Activated T-cell treated with anti-CD3 and anti-CD28 coated beads, Interleukin-2, amount 50 U/mL, for 24 hours (primary cell): ENCODE results near the gene ITCH.
"Not testable (repeated sequence)": the region's sequence is repeated elsewhere in the genome, so short reads cannot be mapped to it uniquely, and the experiment has no call there.

Experiments
- DNase-seq: peaks from one replicate; pipeline ENCODE4 v3.0.0-alpha.2; 2020
- H3K27ac Mint-ChIP-seq: 2 replicates; pipeline ENCODE4 v1.8.0; 2020; ENCODE audit warnings: mild to moderate bottlenecking, mixed read lengths
- H3K27me3 Mint-ChIP-seq: 2 replicates; pipeline ENCODE4 v1.8.0; 2020; ENCODE audit warnings: mixed read lengths
- H3K36me3 Mint-ChIP-seq: 2 replicates; pipeline ENCODE4 v1.8.0; 2020; ENCODE audit warnings: low read depth, mixed read lengths
- H3K4me1 Mint-ChIP-seq: 2 replicates; pipeline ENCODE4 v1.8.0; 2020; ENCODE audit warnings: low read depth, mixed read lengths
- H3K4me3 Mint-ChIP-seq: 2 replicates; pipeline ENCODE4 v1.8.0; 2020; ENCODE audit warnings: mild to moderate bottlenecking, moderate library complexity, mixed read lengths
- H3K9me3 Mint-ChIP-seq: 2 replicates; pipeline ENCODE4 v1.8.0; 2020; ENCODE audit warnings: mixed read lengths

ITCH gene

DNA sequence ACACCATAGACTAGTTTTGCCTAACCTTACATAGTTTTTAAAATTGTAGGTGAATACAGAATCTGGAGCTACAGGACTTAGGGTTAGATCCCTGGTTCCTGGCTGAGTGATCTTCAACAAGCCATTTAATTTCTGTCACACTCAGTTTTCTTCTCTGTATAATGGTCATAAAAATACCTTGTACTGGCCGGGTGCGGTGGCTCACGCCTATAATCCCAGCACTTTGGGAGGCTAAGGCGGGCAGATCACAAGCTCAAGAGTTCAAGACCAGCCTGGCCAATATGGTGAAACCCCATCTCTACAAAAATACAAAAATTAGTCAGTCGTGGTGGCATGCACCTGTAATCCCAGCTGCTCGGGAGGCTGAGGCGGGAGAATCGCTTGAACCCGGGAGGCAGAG, 3.3 kb upstream of the ITCH start:
- not testable (repeated sequence) for H3K27me3 Mint-ChIP-seq, H3K27ac Mint-ChIP-seq, H3K9me3 Mint-ChIP-seq, H3K4me3 Mint-ChIP-seq, DNase-seq
- Mint-ChIP-seq H3K4me1 (peaks cover 14% of the 10 kb centered on the region), H3K36me3 (peaks cover 10% of the 10 kb centered on the region)

DNA sequence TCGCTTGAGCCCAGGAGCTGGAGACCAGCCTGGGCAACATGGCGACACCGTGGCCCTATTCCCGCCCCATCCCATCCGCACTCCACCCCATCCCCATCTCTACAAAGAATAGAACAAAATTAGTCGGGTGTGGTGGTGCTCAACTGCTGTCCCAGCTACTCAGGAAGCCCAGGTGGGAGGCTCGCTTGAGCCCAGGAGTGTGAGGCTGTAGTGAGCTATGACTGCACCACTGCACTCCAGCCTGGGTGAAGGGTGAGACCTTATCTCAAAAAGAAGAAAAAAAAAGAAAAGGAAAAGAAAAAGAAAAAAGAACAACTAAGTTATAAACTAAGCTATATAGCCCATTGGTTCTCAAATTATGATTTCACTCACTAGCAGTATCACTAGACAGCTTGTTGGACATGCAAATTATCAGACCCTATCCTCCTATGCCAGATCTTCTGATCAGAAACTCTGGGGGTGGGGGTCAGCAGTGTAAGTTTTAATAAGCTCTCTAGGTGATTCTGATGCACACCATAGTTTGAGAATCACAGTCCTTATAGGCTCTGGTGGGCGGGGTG, 491 bp upstream of the ITCH start:
- Mint-ChIP-seq H3K36me3 (peaks cover 26% of the 10 kb centered on the region), H3K4me1 (peaks cover 38% of the 10 kb centered on the region), H3K9me3 (no peaks in the 10 kb centered on the region), H3K27ac (peak overlapping the region; percentile 98), H3K27me3 (no peaks in the 10 kb centered on the region), H3K4me3 (peak overlapping the region; percentile 96)
- DNase-seq: no peak

DNA sequence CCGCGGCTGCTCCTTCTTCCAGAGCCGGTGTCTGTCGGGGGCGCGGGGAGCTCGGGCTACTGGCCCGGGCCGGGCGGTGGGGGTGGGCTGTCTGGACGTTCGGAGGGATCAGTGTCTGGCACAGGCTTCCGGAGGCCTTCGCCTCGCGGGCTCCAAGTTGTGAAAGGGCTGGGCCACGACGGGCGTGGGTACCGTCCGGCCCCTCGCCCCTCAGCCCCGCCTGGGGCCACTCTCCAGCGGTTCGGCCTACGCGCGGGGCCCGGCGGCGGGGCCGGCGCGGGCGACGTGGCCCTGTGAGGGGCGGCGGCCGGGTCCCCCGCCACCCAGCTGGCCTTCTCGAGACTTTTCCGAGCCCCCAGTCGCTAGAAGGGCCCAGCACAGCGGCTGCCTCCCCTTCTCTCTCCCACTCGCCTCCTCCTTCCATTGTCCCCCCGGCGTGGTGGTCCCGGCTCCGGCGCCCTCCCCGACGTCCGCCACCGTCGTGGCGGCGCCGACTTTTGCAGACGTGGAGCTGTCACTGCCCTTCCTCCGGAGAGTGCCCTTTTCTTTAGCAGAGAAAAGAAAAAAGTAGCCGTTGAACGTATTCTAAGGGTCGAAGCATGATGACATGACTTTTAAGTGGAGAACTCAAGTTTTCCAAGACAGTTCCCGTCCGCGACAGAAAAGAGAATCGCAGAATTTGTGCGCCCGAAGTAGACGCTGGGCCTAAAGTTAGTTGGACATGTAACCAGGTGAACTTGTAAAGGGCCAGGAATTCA, 571 bp downstream of the ITCH start:
- Mint-ChIP-seq H3K4me1 (peaks cover 47% of the 10 kb centered on the region), H3K27ac (peak overlapping the region; percentile 98), H3K36me3 (peaks cover 35% of the 10 kb centered on the region), H3K9me3 (no peaks in the 10 kb centered on the region), H3K27me3 (no peaks in the 10 kb centered on the region), H3K4me3 (peak overlapping the region; percentile 96)
- no peak for DNase-seq

DNA sequence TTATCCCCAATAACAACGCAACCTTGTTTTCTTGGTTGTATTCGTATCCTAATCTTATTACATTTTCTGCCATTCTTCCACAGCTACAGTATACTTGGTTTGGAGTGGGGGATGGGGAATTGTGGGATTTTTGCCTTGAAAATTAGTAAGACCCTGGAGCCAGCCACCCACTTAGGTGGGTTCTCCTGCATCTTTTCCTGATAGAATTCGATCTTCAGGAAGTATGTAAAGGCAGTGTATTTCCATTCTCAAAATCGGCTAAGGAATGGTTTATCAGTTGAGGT, 1.1 kb downstream of the ITCH start:
- no peak for DNase-seq
- Mint-ChIP-seq H3K9me3 (no peaks in the 10 kb centered on the region), H3K4me3 (peak overlapping the region; percentile 96), H3K36me3 (peaks cover 40% of the 10 kb centered on the region), H3K4me1 (peaks cover 52% of the 10 kb centered on the region), H3K27me3 (no peaks in the 10 kb centered on the region), H3K27ac (peak overlapping the region; percentile 92)

DNA sequence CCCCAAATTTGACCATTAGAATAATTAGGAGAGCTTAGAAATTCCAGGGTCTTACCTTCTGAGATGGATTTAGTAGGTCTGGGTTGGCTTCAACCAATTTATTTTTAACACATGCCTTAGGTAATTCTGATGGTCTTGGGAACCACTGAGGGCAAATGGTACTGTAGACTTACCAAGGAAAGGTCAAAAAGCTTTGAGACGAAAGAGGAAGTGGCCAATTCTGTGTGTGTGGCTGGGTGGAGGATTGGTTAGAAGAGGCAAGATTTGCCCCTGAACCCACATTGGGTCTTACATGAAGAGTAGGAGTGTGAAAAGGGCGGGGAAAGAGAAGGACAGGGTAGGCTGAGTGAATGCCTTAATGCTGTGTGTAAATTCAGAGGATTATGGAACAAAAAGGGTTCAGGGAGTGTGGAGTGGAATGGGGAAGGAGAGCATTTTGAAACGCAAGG, 2.7 kb downstream of the ITCH start:
- no peaks in the 10 kb centered on the region for H3K27me3 Mint-ChIP-seq
- DNase-seq: no peak
- peak overlapping the region; percentile 10 for H3K4me3 Mint-ChIP-seq
- H3K27ac Mint-ChIP-seq: peak overlapping the region; percentile 39
- peaks cover 59% of the 10 kb centered on the region for H3K4me1 Mint-ChIP-seq
- peaks cover 56% of the 10 kb centered on the region for H3K36me3 Mint-ChIP-seq
- no peaks in the 10 kb centered on the region for H3K9me3 Mint-ChIP-seq

DNA sequence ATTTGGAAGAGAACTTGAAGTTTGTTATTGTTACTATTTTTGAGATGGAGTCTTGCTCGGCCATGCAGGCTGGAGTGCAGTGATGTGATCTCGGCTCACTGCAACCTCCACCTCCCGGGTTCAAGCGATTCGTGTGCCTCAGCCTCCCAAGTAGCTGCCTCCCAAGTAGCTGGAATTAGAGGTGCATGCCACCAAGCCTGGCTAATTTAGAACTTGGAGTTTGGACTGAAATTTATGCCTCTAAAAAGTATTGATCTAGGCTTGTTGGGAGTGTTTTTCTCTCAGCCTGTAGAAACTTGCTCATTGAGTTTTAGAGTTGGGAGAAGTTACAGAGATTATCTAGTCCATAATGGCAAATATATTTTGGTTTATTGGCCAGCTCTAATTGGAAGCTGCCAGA, 4.1 kb downstream of the ITCH start:
- no peak for DNase-seq
- Mint-ChIP-seq H3K27me3 (no peaks in the 10 kb centered on the region), H3K9me3 (no peaks in the 10 kb centered on the region), H3K4me1 (peaks cover 60% of the 10 kb centered on the region), H3K4me3 (peak overlapping the region; percentile 9), H3K27ac (no peak overlapping the region), H3K36me3 (peaks cover 63% of the 10 kb centered on the region)

DNA sequence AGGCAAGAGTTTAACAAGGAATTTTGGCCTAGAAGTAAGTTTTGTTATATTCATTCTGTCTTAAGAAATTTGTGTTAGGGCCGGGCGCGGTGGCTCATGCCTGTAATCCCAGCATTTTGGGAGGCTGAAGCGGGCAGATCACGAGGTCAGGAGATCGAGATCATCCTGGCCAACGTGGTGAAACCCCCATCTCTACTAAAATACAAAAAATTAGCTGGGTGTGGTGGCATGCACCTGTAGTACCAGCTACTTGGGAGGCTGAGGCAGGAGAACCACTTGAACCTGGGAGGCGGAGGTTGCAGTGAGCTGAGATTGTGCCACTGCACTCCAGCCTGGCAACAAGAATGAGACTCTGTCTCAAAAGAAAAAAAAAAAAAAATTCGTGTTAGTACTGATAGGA, 4.8 kb downstream of the ITCH start:
- H3K27ac Mint-ChIP-seq: peak overlapping the region; percentile 37
- H3K27me3 Mint-ChIP-seq, H3K4me3 Mint-ChIP-seq, DNase-seq, H3K9me3 Mint-ChIP-seq: not testable (repeated sequence)
- H3K36me3 Mint-ChIP-seq: peaks cover 69% of the 10 kb centered on the region
- H3K4me1 Mint-ChIP-seq: peaks cover 56% of the 10 kb centered on the region

DNA sequence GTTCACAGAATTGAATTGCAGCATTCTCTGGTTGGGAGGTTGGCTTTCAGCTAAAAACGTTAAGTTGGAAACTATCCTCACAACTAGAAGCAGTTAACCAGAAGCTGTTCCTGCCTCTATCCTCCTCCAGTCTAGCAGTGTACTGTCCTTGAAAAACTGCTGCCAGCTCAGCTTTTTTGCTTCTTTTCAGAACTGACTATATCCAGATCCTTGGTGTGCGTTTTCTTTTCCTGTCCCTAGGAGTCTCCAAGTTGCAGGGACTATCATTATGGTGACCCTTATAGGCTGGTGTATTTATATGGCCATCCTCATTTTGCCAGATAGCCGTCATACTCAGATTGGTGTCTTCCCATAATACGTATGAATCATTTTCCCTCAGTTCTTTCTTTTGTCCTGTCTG, 5.5 kb downstream of the ITCH start:
- Mint-ChIP-seq H3K9me3 (no peaks in the 10 kb centered on the region), H3K4me3 (no peak overlapping the region), H3K36me3 (peaks cover 73% of the 10 kb centered on the region), H3K4me1 (peaks cover 53% of the 10 kb centered on the region), H3K27ac (peak overlapping the region; percentile 28), H3K27me3 (no peaks in the 10 kb centered on the region)
- no peak for DNase-seq

DNA sequence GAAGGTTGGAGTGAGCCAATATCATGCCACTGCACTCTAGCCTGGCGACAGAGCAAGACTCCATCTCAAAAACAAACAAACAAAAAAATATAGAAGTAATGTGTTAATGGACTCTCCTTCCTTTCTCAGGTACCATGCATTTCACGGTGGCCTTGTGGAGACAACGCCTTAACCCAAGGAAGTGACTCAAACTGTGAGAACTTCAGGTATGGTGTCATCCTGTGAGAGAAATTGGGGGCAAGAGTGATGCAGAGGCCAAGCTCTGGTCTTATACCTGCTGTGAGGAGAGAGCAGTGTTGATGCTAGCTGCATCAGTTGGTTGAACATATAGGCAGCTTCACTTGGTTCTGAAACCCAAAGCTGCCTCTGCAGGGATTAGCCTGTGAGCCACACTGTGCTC, 6.2 kb downstream of the ITCH start:
- Mint-ChIP-seq H3K4me3 (no peak overlapping the region), H3K36me3 (peaks cover 73% of the 10 kb centered on the region)

DNA sequence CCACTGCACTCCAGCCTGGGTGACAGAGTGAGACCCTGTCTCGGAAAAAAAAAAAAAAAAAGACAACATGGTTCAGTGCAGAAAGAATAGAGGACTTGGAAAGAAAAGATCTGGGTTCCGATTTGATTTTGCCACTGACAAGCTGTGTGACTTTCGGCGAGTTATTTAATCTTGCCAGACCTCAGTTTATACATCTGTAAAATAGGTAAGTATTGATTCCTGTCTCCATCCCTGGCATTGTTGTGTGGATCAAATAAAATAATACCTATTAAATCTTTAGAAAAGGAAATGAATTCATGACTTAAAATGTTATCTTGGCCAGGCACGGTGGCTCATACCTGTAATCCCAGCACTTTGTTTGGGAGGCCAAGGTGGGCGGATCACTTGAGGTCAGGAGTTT, 7.0 kb downstream of the ITCH start:
- DNase-seq: no peak
- Mint-ChIP-seq H3K27me3 (no peaks in the 10 kb centered on the region), H3K27ac (no peak overlapping the region), H3K4me1 (peaks cover 48% of the 10 kb centered on the region), H3K36me3 (peaks cover 75% of the 10 kb centered on the region), H3K4me3 (no peak overlapping the region), H3K9me3 (no peaks in the 10 kb centered on the region)

More for the DNA sequence above, 6.2 kb downstream of the ITCH start:
- no peaks in the 10 kb centered on the region for H3K9me3 Mint-ChIP-seq
- DNase-seq: no peak
- peaks cover 48% of the 10 kb centered on the region for H3K4me1 Mint-ChIP-seq
- no peaks in the 10 kb centered on the region for H3K27me3 Mint-ChIP-seq
- H3K27ac Mint-ChIP-seq: peak overlapping the region; percentile 47

DNA sequence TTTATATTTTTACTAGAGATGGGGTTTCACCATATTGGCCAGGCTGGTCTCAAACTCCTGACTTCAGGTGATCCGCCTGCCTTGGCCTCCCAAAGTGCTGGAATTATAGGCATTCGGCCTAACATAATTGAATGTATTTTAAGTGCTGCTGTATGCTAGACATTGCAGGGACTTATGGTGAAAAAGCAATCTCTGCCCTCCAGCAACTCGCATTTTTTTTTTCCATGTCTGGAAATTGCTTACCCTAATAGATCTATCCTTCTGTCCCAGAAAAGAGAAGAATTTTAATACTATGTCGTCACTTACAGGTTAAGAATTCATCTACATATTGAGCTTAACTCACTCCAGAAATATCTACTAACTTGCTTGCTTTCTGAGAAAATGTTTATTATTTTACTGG, 10.4 kb downstream of the ITCH start:
- Mint-ChIP-seq H3K27ac (no peak overlapping the region), H3K9me3 (no peaks in the 10 kb centered on the region), H3K36me3 (peaks cover 77% of the 10 kb centered on the region), H3K4me1 (peaks cover 41% of the 10 kb centered on the region), H3K4me3 (no peak overlapping the region), H3K27me3 (no peaks in the 10 kb centered on the region)
- no peak for DNase-seq

DNA sequence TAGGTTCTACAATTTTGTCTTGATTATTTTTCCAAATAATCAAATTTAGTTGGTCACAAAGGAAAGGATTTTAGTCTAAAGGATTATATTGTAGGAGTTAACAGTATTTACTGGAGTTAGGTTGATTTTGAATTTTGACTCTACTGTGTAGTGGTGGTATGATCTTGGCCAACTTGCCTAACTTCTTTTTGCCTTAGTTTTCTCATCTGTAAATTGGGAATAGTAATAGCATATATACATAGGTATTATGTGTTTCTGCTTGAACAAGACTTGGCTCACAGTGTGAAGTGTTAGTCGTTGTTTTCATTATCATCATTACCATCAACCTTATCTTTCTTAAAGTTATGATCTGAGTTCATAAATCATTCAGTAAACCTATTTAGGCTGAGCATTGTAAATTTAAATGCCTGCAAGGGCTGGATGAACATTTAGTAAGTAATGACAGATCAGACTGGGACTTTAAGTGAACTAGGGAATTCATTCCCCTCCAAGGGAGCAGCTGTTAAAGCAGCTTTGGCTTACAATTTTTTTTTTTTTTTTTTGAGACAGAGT, 11.2 kb downstream of the ITCH start:
- H3K27ac Mint-ChIP-seq: no peak overlapping the region
- H3K4me3 Mint-ChIP-seq: no peak overlapping the region

DNA sequence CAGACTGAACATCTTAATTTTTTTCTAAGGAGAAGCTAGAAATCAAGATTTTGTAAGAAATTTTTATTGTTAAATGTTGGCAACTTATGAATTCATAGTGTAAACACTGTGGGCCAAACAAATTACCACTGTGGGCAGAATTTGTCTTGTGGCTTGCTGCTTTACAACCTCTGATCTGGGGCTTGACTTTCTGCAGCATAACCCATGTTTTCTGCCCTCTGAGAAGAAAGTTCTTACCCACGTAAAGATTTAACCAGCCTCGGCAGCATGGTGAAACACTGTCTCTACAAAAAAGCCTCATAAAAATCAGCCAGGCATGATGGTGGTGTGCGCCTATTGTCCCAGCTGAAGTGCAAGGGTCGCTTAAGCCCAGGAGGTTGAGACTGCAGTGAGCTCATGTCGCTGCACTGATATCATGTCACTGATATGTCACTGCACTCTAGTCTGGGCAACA, 12.9 kb downstream of the ITCH start:
- Mint-ChIP-seq H3K4me1 (peaks cover 33% of the 10 kb centered on the region), H3K36me3 (peaks cover 70% of the 10 kb centered on the region), H3K27ac (no peak overlapping the region)

More for the DNA sequence above, 11.2 kb downstream of the ITCH start:
- peaks cover 37% of the 10 kb centered on the region for H3K4me1 Mint-ChIP-seq
- H3K27me3 Mint-ChIP-seq: no peaks in the 10 kb centered on the region
- H3K36me3 Mint-ChIP-seq: peaks cover 74% of the 10 kb centered on the region
- no peak for DNase-seq
- no peaks in the 10 kb centered on the region for H3K9me3 Mint-ChIP-seq

DNA sequence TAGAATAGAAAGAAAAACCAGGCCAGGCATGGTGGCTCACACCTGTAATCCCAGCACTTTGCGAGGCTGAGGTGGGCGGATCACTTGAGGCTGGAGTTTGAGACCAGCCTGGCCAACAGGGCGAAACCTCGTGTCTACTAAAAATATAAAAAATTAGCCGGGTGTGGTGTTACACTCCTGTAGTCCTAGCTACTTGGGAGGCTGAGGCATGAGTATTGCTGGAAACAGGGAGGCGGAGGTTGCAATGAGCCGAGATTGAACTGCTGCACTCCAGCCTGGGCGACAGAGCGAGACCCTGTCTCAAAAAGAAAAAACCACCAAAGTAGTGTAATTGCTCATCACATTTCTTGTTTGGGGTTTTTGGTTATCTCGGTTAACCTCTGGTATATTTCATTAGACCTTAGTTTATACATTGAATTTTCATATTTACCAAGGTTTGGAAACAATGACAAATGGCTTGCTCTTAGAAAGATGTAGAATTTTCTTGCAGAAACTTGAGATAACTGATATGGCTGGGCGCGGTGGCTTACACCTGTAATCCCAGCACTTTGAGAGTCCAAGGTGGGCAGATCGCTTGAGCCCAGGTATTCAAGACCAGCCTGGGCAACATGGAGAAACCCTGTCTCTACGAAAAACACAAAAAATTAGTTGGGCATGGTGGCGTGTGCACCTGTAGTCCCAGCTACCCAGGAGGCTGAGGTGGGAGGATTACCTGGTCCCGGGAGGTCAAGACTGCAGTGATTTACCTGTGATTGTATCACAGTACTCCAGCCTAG, 14.2 kb downstream of the ITCH start:
- Mint-ChIP-seq H3K9me3 (no peaks in the 10 kb centered on the region), H3K4me3 (no peak overlapping the region), H3K36me3 (peaks cover 72% of the 10 kb centered on the region), H3K27me3 (no peaks in the 10 kb centered on the region), H3K27ac (no peak overlapping the region), H3K4me1 (peaks cover 36% of the 10 kb centered on the region)
- peak; percentile 37 for DNase-seq

More for the DNA sequence above, 12.9 kb downstream of the ITCH start:
- Mint-ChIP-seq H3K9me3 (no peaks in the 10 kb centered on the region), H3K4me3 (no peak overlapping the region), H3K27me3 (no peaks in the 10 kb centered on the region)
- no peak for DNase-seq

DNA sequence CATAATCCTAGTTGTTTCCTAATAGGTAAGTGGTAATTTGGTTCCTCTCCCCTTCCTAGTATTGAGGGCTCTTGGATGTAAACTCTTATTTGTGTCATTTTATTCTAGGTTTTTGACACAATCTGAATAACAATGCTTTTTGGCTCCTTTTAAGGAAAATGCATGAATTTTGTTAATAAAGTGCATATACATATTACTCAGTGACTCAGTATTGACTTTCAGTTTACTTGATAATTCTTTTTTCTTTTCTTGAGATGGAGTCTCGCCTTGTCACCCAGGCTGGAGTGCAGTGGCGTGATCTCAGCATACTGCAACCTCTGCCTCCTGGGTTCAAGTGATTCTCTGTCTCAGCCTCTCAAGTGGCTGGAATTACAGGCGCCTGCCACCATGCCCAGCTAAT, 19.1 kb downstream of the ITCH start:
- Mint-ChIP-seq H3K27ac (no peak overlapping the region), H3K4me1 (peaks cover 32% of the 10 kb centered on the region), H3K36me3 (peaks cover 45% of the 10 kb centered on the region), H3K4me3 (no peak overlapping the region), H3K27me3 (no peaks in the 10 kb centered on the region), H3K9me3 (no peaks in the 10 kb centered on the region)
- no peak for DNase-seq
